GM19452 (cell line): ENCODE results near the gene HS6ST3.

ENCODE experiments used
- ATAC-seq: cut with Tn5 transposase; IDR thresholded peaks from one replicate; pipeline ENCODE4 v1.9.1; 2021; ENCODE audit not compliant: unreplicated experiment

The HS6ST3 gene

GRCh38 chr13:96198038-96198437 is 108.1 kb downstream of the HS6ST3 start:
- ATAC-seq: no peak

- no peak for ATAC-seq
Observed at GRCh38 chr13:96199315-96199714, 109.4 kb downstream of the HS6ST3 start.

GRCh38 chr13:96200810-96201209 is 110.9 kb downstream of the HS6ST3 start:
- no peak for ATAC-seq

DNA sequence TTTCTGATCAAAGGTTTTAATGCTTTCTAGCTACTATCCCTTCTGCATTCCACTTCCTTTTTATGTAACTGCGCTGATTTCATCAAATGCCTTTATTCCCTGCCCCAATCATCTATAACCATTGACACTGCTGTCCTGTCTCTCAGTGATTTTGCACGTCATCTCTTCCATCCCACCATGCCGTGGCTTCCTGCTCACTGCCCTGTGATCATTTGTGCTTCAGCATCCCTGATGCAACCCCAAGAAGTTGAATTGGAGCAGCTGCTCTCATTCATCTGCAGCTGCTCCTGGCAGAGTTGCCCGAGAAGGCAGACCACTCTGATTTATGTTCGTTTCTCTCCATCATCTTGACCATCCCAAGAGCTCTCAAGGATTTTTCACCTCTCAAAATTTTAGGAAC is 112.4 kb downstream of the HS6ST3 start:
- ATAC-seq: no peak

- no peak for ATAC-seq
Observed at GRCh38 chr13:96203471-96203870, 113.6 kb downstream of the HS6ST3 start.

DNA sequence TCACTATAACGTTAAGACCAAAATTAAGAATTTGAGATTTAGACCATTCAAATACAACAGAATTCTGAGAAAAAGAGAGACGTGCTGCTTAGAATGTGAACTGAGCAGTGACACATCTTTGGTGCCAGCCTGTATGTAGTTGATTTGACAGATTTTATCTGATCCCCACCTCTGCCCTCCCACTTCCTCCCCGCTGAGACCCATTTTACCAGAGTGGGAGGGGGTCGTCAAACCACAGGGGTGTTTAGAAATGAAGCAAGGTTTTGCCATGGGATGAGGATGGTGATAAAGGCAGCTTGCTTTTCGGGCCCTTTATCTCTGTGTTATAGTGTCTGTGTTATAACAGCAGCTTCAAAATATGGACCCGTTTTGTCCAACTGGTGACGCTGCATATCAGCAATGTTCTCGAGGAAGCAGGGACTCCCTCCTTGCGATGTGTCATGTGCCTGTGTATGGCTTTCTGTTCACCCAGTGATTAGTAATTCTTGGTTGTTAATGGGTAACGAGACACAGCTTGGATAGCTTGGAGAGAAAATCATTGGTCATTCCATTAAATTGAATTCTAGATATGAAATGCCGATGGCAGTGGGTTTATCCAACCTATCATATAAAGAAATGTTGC is 125.0 kb downstream of the HS6ST3 start:
- no peak for ATAC-seq

GRCh38 chr13:96216543-96216942 is 126.6 kb downstream of the HS6ST3 start:
- ATAC-seq: no peak

DNA sequence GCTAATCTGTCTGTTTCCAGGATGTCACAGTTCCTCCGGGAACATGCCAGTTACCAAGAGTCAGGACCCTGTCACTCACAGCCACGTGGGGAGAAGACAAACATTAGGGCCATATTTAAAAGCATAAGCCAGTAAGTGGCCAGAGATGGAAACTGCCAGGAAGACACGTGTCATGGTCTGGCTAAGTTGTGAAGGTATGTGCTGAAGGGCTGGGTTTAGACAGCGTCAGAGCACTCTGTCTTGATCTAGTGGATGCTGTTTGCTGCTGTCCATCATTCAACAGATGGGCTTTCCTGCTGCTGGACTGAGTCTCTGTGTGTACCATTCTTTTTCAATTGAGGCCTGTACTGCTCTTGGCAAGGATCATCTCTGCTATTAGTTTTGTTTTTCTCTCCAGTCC is 128.6 kb downstream of the HS6ST3 start:
- ATAC-seq: no peak

DNA sequence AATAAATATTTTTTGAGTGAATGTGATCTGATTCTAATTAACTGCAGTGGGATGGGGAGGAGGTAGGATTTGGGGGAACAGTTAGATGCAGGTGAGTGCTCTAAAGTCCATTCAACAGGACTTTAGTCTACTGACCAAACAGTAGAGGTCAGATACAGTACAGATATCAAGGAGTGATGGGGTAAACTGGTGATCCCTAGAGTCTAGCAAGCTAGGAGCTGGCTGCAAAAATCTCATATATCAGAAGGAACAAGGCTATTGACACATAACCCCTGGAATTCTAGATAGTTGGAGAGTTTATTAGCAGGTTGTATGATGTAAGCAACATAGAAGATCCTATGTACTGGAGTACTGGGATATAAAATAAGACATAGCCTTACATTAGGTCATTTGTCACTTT is 131.6 kb downstream of the HS6ST3 start:
- ATAC-seq: no peak

GRCh38 chr13:96223231-96223630 is 133.3 kb downstream of the HS6ST3 start:
- ATAC-seq: no peak

DNA sequence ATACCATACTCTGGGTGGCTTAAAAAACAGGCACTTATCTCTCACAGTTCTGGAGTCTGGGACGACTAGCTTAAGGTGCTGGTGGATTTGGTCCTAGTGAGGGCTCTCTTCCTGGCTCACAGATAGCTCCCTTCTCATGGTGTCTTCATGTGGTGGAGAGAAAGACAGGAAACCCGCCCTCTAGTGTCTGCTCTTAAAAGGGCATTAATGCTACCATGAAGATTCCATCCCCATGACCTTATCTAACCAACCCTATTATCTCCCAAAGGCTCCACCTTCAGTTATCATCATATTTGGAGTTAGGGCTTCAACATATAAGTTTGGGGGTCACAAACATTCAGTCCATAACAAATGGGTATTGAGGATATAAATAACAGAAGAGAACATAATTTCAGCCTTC is 139.4 kb downstream of the HS6ST3 start:
- peak; percentile 51 for ATAC-seq

GRCh38 chr13:96238241-96238640 is 148.3 kb downstream of the HS6ST3 start:
- ATAC-seq: no peak

DNA sequence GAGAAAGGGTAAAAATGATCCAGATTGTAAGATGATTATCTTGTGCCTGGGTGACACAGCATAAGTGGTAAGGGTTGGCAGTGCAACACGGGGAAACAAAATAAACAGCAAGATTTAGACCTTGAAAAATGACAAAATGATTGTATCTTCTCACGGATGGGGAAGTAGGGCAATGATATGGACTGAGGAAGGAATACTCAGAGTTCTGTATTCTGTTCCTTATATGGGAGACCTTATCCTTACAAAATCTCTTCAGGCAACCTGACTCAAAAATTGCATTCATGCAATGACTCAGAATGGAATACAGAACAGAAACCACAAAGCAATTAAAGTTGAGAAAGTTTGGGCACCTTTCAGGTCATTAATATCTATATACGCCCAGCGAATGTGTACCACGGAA is 149.0 kb downstream of the HS6ST3 start:
- ATAC-seq: no peak

DNA sequence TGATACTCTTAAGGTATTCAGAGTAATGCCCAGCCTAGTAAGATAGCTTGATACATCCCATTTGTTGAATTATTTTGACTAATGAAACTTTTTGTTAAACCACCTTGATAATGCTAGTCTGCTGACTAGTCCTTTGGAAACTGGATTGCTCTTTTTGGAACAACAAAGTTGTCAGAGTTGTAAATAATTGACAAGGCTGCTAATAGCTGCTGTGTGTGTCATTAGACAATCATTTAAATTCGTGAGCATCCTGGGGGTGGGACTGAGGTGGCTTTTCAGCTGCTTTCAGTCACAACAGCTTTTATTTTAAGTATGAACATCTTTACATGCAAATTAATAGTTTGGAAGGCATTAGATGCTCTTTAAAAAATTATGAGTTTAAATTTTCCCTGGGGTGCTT is 153.5 kb downstream of the HS6ST3 start:
- ATAC-seq: no peak

DNA sequence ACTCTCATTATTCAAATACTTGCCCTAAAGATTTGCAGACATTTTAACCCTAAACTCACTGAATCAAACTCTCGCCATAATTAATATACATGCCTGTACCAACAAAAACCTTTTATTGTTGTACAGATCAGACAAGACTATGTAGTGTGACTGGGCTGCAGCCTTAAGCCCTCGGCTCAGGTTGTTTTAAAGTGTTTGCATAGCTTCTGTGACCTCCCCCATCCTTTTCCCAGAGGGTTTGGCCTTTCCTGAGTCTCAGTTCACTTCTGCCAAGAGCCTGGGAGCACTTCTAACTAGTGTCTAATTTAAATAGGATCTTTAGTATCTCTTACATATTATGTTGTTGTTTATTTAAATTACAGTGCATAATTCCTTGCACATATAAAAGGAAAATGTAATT is 158.2 kb downstream of the HS6ST3 start:
- no peak for ATAC-seq

DNA sequence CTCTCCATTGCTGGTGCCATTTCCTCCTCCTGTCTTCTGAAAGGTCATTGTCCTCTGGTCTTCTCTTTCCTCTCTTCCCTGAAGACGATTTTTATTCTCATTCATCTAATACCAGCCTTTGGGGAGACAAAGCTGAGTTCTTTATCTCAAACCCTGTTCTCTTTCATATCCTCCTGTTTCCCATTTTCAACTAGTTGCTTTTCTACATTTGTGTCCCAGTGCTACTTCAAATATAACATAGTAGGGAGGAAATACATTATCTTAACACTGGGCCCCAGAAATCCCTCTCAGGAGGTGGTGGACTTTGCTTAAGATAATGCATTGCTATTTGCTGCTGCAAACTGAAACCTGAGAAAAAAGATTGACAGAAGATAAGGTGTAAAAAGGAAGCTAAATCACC is 159.1 kb downstream of the HS6ST3 start:
- no peak for ATAC-seq

GRCh38 chr13:96252903-96253302 is 163.0 kb downstream of the HS6ST3 start:
- ATAC-seq: no peak

DNA sequence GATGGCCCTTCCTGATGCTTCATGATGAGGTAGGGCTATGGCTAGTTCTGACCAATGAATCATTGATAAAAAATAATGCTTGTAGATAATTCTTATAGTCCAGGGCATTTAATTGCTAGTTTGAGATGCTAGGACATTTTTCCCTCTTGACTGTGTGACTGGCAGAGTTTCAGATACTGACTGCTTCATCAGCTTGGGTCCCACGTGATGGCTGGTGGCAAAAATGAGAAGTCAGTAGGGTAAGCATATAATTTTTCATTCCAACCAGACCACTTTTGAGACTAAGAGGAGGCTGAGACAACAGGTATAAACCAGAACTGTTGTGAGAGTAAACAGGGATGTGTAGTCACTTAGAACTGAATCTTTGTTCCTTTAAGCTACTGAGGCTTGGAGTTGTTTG is 183.3 kb downstream of the HS6ST3 start:
- ATAC-seq: no peak

- no peak for ATAC-seq
Observed at GRCh38 chr13:96274046-96274445, 184.1 kb downstream of the HS6ST3 start.

GRCh38 chr13:96279904-96280303 is 190.0 kb downstream of the HS6ST3 start:
- no peak for ATAC-seq

- no peak for ATAC-seq
Observed at GRCh38 chr13:96284971-96285370, 195.1 kb downstream of the HS6ST3 start.

DNA sequence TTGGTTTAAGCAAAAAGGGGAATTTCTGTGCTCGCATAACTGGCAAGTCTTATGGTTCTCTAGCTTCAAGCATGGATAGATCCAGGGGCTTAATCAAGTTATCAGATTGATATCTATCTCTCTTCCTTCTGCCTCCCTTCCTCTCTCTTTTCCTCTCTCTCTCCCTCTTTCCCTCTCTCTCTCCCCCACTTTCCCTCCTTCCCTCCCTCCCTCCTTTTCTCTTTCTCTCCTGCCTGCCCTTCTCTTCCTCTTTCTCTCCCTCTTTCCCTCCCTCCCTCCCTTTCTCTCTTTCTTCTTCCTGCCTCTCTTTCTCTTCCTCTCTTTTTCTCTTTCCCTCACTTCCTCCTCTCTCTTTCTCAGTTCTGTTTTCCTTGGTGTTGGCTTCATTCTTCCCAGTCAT is 195.8 kb downstream of the HS6ST3 start:
- ATAC-seq: no peak
